Measurements from ENCODE around the gene MVD. TPM values are rescaled to one million over a fixed set of nuclear protein-coding genes. Genes with fewer than 3 reads are reported as not detected.
A peak's percentile ranks its signal among the peaks of the same experiment; 100 is the strongest.

The MVD gene
- total and polyA plus RNA-seq, 2 of the 13 experiments (the other 11 are each of a cell fraction or from before 2014, with no cell fraction given), result 28.1 to 187 TPM

- no peaks in the 10 kb centered on the region for H3K9me3 ChIP-seq (ENCODE audit: low read length)
- FAIRE-seq, result peak; percentile 66
- TF ChIP-seq ZNF142 (CRISPR knock-in tag; IDR thresholded peaks at IDR 0.05) (0 out of 2 replicates have a peak, but pooled peaks have one; percentile 21), MYNN (CRISPR knock-in tag; IDR thresholded peaks at IDR 0.05; ENCODE audit: low read depth) (no peak), BCL6 (CRISPR knock-in tag; IDR thresholded peaks at IDR 0.05) (0 out of 2 replicates have a peak, but pooled peaks have one; percentile 20)
- no peak for DNase-seq (ENCODE audit: low spot score)
- H3K9ac ChIP-seq (ENCODE audit: insufficient read depth, low read depth, low read length), result no peak overlapping the region
- in situ Hi-C loops (cut with HindIII; ENCODE audit: extremely low pct_ligation_motif_present, low pct_unique_long_range_greater_than_20kb) (no loop called here), intact Hi-C loops (cut with micrococcal nuclease; ENCODE audit: unreplicated experiment) (no loop called here)
- H3K27me3 ChIP-seq (ENCODE audit: control insufficient read depth in 1 of 2, insufficient read depth in 2 of 2, low read length in 2 of 2), result no peaks in the 10 kb centered on the region
- ATAC-seq, result no peak
- no peak overlapping the region for H2AFZ ChIP-seq (ENCODE audit: low read length)
- H4K20me1 ChIP-seq (ENCODE audit: insufficient read depth, low read length), result peaks cover 18% of the 10 kb centered on the region
- H3K27ac ChIP-seq (ENCODE audit: extremely low read length, insufficient read depth, low read length), result no peak overlapping the region
- H3K79me2 ChIP-seq (ENCODE audit: insufficient read depth, low read length), result peaks cover 54% of the 10 kb centered on the region
- H3K4me3 ChIP-seq (replicated peaks in 1 of 3; ENCODE audit: insufficient read depth in 1 of 3, low read depth in 2 of 3, low read length in 3 of 3), result no peak overlapping the region
- BruUV-seq (replicated peaks), result no TSS peak
- POLR2A ChIA-PET, result no interaction called here
- peaks cover 30% of the 10 kb centered on the region for H3K4me1 ChIP-seq (ENCODE audit: insufficient read depth, low read length)
- H3K36me3 ChIP-seq (replicated peaks in 1 of 2; ENCODE audit: control insufficient read depth in 1 of 2, insufficient read depth in 2 of 2, low read length in 2 of 2), result peaks cover 0 to 9% of the 10 kb centered on the region in 2 experiments; a peak in 3 of 5 replicates
- 95% methylated on average over 4 of the region's 4 CpGs for WGBS (ENCODE audit: low lambda C conversion rate)
- H3K4me2 ChIP-seq (ENCODE audit: low read depth, low read length), result peak overlapping the region; percentile 76; the same call in 1 of the 2 replicates
- CTCF ChIA-PET (ENCODE audit: low intra/inter-chr PET ratio, low total read pairs), result no interaction called here
These were observed 2.3 kb upstream of the MVD start for GRCh38 chr16:88665148-88665547.

Data from HepG2 (cell line).